Mononuclear cell (primary cell): ENCODE data around the gene FASTK. TPM values are rescaled to one million over a fixed set of nuclear protein-coding genes. Genes with fewer than 3 reads are reported as not detected.

Experiments
- H3K27me3 ChIP-seq: 2 replicates; pipeline ENCODE4 v1.6.0; 2011; ENCODE audit warnings: low read length, control low read depth; ENCODE audit not compliant: insufficient read depth
- H3K4me1 ChIP-seq: 2 replicates; pipeline ENCODE4 v1.5.1; 2011; ENCODE audit warnings: mild to moderate bottlenecking, low read length, control low read depth; ENCODE audit not compliant: insufficient read depth
- H3K4me3 ChIP-seq: 2 replicates; pipeline ENCODE4 v1.5.1; 2011; ENCODE audit warnings: mild to moderate bottlenecking, low read length, moderate library complexity
- H3K9me3 ChIP-seq: 2 replicates; pipeline ENCODE4 v1.5.1; 2011; ENCODE audit warnings: low read depth, mild to moderate bottlenecking, control low read depth, low read length
- total RNA-seq: library from RNA; depleted of rRNA; stranded (reverse); fragments of >200 nt; gene quantifications from one replicate; pipeline ENCODE4 v1.2.3, GENCODE V29; 2012

FASTK gene
- total RNA-seq, 1 donor = 33.6 TPM

- Histone ChIP-seq H3K9me3 (no peaks in the 10 kb centered on the region), H3K4me3 (peak within 1 kb of the TSS; percentile 84), H3K27me3 (no peaks in the 10 kb centered on the region), H3K4me1 (peaks cover 36% of the 10 kb centered on the region)
These were observed 21.1 kb downstream of the FASTK start, which contains the start of gene SLC4A2 for GRCh38 chr7:151059367-151060112. TSS of gene SLC4A2 (plus strand) at chr7:151059589. CDS start at chr7:151061988, 2,399 bp downstream.

- H3K4me3 ChIP-seq = peak overlapping the region; percentile 84
- peaks cover 36% of the 10 kb centered on the region for H3K4me1 ChIP-seq
- no peaks in the 10 kb centered on the region for H3K9me3 ChIP-seq
- no peaks in the 10 kb centered on the region for H3K27me3 ChIP-seq
These were observed 21.7 kb downstream of the FASTK start for GRCh38 chr7:151058781-151059366.

GRCh38 chr7:151057989-151058780 lies 22.4 kb downstream of the FASTK start:
- no peaks in the 10 kb centered on the region for H3K9me3 ChIP-seq
- peaks cover 40% of the 10 kb centered on the region for H3K4me1 ChIP-seq
- H3K27me3 ChIP-seq = no peaks in the 10 kb centered on the region
- peak overlapping the region; percentile 84 for H3K4me3 ChIP-seq

GRCh38 chr7:151057506-151057988 lies 23.1 kb downstream of the FASTK start, which contains the start of gene CDK5:
TSS of gene CDK5 (minus strand) at chr7:151057897. CDS start at chr7:151057848, 49 bp downstream.
- Histone ChIP-seq H3K9me3 (no peaks in the 10 kb centered on the region), H3K27me3 (no peaks in the 10 kb centered on the region), H3K4me1 (peaks cover 45% of the 10 kb centered on the region), H3K4me3 (peak within 1 kb of the TSS; percentile 84)

- Histone ChIP-seq H3K9me3 (no peaks in the 10 kb centered on the region), H3K4me1 (peaks cover 45% of the 10 kb centered on the region), H3K27me3 (no peaks in the 10 kb centered on the region), H3K4me3 (peak overlapping the region; percentile 84)
These were observed 23.7 kb downstream of the FASTK start for GRCh38 chr7:151056666-151057505.

GRCh38 chr7:151056283-151056665 lies 24.3 kb downstream of the FASTK start:
- no peak overlapping the region for H3K4me3 ChIP-seq
- H3K9me3 ChIP-seq = no peaks in the 10 kb centered on the region
- H3K4me1 ChIP-seq = peaks cover 43% of the 10 kb centered on the region
- H3K27me3 ChIP-seq = no peaks in the 10 kb centered on the region

- Histone ChIP-seq H3K4me3 (no peak overlapping the region), H3K4me1 (peaks cover 29% of the 10 kb centered on the region), H3K27me3 (no peaks in the 10 kb centered on the region), H3K9me3 (no peaks in the 10 kb centered on the region)
These were observed 26.9 kb downstream of the FASTK start for GRCh38 chr7:151053751-151054150.

GRCh38 chr7:151053096-151053495 lies 27.5 kb downstream of the FASTK start:
- Histone ChIP-seq H3K4me1 (peaks cover 23% of the 10 kb centered on the region), H3K4me3 (no peak overlapping the region), H3K9me3 (no peaks in the 10 kb centered on the region), H3K27me3 (no peaks in the 10 kb centered on the region)

GRCh38 chr7:151051108-151051507 lies 29.5 kb downstream of the FASTK start:
- peaks cover 13% of the 10 kb centered on the region for H3K4me1 ChIP-seq
- H3K9me3 ChIP-seq = no peaks in the 10 kb centered on the region
- H3K27me3 ChIP-seq = no peaks in the 10 kb centered on the region
- no peak overlapping the region for H3K4me3 ChIP-seq

- H3K27me3 ChIP-seq = no peaks in the 10 kb centered on the region
- H3K4me3 ChIP-seq = no peak overlapping the region
- H3K4me1 ChIP-seq = peaks cover 13% of the 10 kb centered on the region
- no peaks in the 10 kb centered on the region for H3K9me3 ChIP-seq
These were observed 31.6 kb downstream of the FASTK start for GRCh38 chr7:151048911-151049463.

- H3K4me3 ChIP-seq = no peak within 1 kb of the TSS
- peaks cover 10% of the 10 kb centered on the region for H3K4me1 ChIP-seq
- H3K9me3 ChIP-seq = no peaks in the 10 kb centered on the region
- H3K27me3 ChIP-seq = no peaks in the 10 kb centered on the region
These were observed 32.4 kb downstream of the FASTK start, which contains the start of gene ASIC3 for GRCh38 chr7:151047976-151048815. TSS of gene ASIC3 (plus strand) at chr7:151048531. CDS start at chr7:151048886, 355 bp downstream.

- Histone ChIP-seq H3K4me1 (peaks cover 5% of the 10 kb centered on the region), H3K9me3 (no peaks in the 10 kb centered on the region), H3K27me3 (no peaks in the 10 kb centered on the region), H3K4me3 (no peak overlapping the region)
These were observed 33.7 kb downstream of the FASTK start for GRCh38 chr7:151046603-151047573.
